T-helper 1 cell treated with Interleukin-12 subunit alpha and Interleukin-12 subunit beta and Interleukin-4 antibody, amounts not matched to agents 30 μg/mL and 1 μg/mL, for 36 hours (primary cell): ENCODE measurements around the gene UNC45B.
"Not testable (repeated sequence)": the region's sequence is repeated elsewhere in the genome, so short reads cannot be mapped to it uniquely, and the experiment has no call there.

Experiments used
- H3K27ac Mint-ChIP-seq: one replicate; pipeline ENCODE4 v1.8.0; 2021; ENCODE audit warnings: mild to moderate bottlenecking, mixed read lengths
- H3K27me3 Mint-ChIP-seq: one replicate; pipeline ENCODE4 v1.8.0; 2021; ENCODE audit warnings: low read depth, mixed read lengths
- H3K36me3 Mint-ChIP-seq: one replicate; pipeline ENCODE4 v1.8.0; 2021; ENCODE audit warnings: low read depth, mixed read lengths
- H3K4me1 Mint-ChIP-seq: one replicate; pipeline ENCODE4 v1.8.0; 2021; ENCODE audit warnings: low read depth, mixed read lengths
- H3K4me3 Mint-ChIP-seq: one replicate; pipeline ENCODE4 v1.8.0; 2021; ENCODE audit warnings: mild to moderate bottlenecking, moderate library complexity, mixed read lengths
- H3K9me3 Mint-ChIP-seq: one replicate; pipeline ENCODE4 v1.8.0; 2021; ENCODE audit warnings: mixed read lengths

Gene UNC45B

GRCh38 chr17:35130392-35130791, 17.2 kb upstream of the UNC45B start:
- Mint-ChIP-seq H3K4me1 (peaks cover 5% of the 10 kb centered on the region), H3K4me3 (no peak overlapping the region), H3K36me3 (peaks cover 18% of the 10 kb centered on the region), H3K27ac (no peak overlapping the region), H3K27me3 (no peaks in the 10 kb centered on the region), H3K9me3 (no peaks in the 10 kb centered on the region)

GRCh38 chr17:35132099-35132498, 15.5 kb upstream of the UNC45B start:
- Mint-ChIP-seq H3K27me3 (no peaks in the 10 kb centered on the region), H3K4me3 (no peak overlapping the region), H3K27ac (no peak overlapping the region), H3K9me3 (no peaks in the 10 kb centered on the region), H3K4me1 (peaks cover 5% of the 10 kb centered on the region), H3K36me3 (peaks cover 23% of the 10 kb centered on the region)

GRCh38 chr17:35132816-35133550, 14.6 kb upstream of the UNC45B start:
- no peak overlapping the region for H3K27ac Mint-ChIP-seq
- H3K4me3 Mint-ChIP-seq = no peak overlapping the region

GRCh38 chr17:35135322-35135721, 12.3 kb upstream of the UNC45B start:
- Mint-ChIP-seq H3K27me3 (no peaks in the 10 kb centered on the region), H3K4me1 (peaks cover 1% of the 10 kb centered on the region), H3K36me3 (peaks cover 28% of the 10 kb centered on the region), H3K27ac (no peak overlapping the region), H3K4me3 (no peak overlapping the region), H3K9me3 (no peaks in the 10 kb centered on the region)

More at GRCh38 chr17:35132816-35133550, 14.6 kb upstream of the UNC45B start:
- Mint-ChIP-seq H3K4me1 (peaks cover 5% of the 10 kb centered on the region), H3K36me3 (peaks cover 23% of the 10 kb centered on the region), H3K9me3 (no peaks in the 10 kb centered on the region), H3K27me3 (no peaks in the 10 kb centered on the region)

DNA sequence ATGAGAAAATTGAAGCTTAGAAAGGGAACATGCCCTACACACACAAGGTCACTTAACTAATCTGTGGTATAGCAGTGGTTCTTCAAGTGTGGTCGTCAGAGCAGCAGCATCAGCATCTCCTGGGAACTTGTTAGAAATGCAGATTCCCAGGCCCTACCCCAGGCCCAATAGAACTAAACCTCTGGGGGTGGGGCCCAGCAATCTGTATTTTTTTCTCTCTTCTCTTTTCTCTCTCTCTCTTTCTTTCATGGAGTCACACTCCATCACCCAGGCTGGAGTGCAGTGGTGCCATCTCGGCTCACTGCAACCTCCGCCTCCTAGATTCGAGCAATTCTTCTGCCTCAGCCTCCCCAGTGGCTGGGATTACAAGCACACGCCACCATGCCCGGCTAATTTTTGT, 9.4 kb upstream of the UNC45B start:
- no peaks in the 10 kb centered on the region for H3K27me3 Mint-ChIP-seq
- H3K36me3 Mint-ChIP-seq = peaks cover 23% of the 10 kb centered on the region
- no peak overlapping the region for H3K4me3 Mint-ChIP-seq
- peaks cover 9% of the 10 kb centered on the region for H3K4me1 Mint-ChIP-seq
- no peaks in the 10 kb centered on the region for H3K9me3 Mint-ChIP-seq
- no peak overlapping the region for H3K27ac Mint-ChIP-seq

GRCh38 chr17:35141681-35142466, 5.7 kb upstream of the UNC45B start, which contains the start of gene NLE1:
Gene NLE1, minus strand, starts transcription at chr17:35142303. Its CDS starts 28 bp downstream, at chr17:35142275.
- Mint-ChIP-seq H3K36me3 (peaks cover 7% of the 10 kb centered on the region), H3K27me3 (no peaks in the 10 kb centered on the region), H3K4me1 (peaks cover 9% of the 10 kb centered on the region), H3K27ac (peak within 1 kb of the TSS; percentile 57), H3K4me3 (peak within 1 kb of the TSS; percentile 81), H3K9me3 (no peaks in the 10 kb centered on the region)

GRCh38 chr17:35142467-35142796, 5.2 kb upstream of the UNC45B start:
- H3K27me3 Mint-ChIP-seq = no peaks in the 10 kb centered on the region
- no peaks in the 10 kb centered on the region for H3K9me3 Mint-ChIP-seq
- peaks cover 7% of the 10 kb centered on the region for H3K36me3 Mint-ChIP-seq
- H3K4me1 Mint-ChIP-seq = peaks cover 9% of the 10 kb centered on the region
- H3K27ac Mint-ChIP-seq = peak overlapping the region; percentile 57
- H3K4me3 Mint-ChIP-seq = peak overlapping the region; percentile 81

GRCh38 chr17:35144840-35145239, 2.8 kb upstream of the UNC45B start:
- Mint-ChIP-seq H3K4me3 (no peak overlapping the region), H3K36me3 (no peaks in the 10 kb centered on the region), H3K27ac (no peak overlapping the region)

DNA sequence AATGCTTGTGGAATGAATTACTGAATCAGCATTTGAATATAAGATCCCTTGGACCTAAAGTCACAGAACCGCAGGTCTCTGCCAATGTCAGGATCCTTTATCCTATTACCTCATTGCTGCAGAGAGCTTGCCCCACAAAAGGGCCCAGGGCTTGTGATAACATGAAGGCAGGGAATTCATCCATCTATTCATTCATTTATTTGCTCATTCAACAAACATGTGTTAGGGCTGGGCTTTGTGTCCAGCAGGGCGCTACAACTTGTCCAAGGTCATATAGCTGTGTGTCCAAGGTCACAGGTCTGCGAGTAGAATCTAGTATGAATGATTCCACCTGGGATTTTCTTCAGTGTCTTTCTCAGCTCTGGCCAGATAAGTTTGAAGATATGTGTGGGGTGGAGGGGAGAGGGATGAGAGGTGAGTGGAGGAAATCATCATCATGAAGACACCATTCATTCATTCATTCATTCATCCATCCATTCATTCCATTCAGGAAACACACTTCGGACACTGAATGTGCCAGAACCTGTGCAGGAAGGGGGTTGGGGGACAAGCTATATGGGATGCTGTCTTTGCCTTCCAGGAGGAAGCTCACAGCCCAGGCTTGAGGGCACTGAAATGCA, 1.3 kb upstream of the UNC45B start:
- no peaks in the 10 kb centered on the region for H3K36me3 Mint-ChIP-seq
- H3K9me3 Mint-ChIP-seq = no peaks in the 10 kb centered on the region
- peaks cover 3% of the 10 kb centered on the region for H3K27me3 Mint-ChIP-seq
- peaks cover 4% of the 10 kb centered on the region for H3K4me1 Mint-ChIP-seq
- H3K27ac Mint-ChIP-seq = no peak overlapping the region
- no peak overlapping the region for H3K4me3 Mint-ChIP-seq

More at GRCh38 chr17:35144840-35145239, 2.8 kb upstream of the UNC45B start:
- Mint-ChIP-seq H3K4me1 (peaks cover 9% of the 10 kb centered on the region), H3K9me3 (no peaks in the 10 kb centered on the region), H3K27me3 (peaks cover 3% of the 10 kb centered on the region)

DNA sequence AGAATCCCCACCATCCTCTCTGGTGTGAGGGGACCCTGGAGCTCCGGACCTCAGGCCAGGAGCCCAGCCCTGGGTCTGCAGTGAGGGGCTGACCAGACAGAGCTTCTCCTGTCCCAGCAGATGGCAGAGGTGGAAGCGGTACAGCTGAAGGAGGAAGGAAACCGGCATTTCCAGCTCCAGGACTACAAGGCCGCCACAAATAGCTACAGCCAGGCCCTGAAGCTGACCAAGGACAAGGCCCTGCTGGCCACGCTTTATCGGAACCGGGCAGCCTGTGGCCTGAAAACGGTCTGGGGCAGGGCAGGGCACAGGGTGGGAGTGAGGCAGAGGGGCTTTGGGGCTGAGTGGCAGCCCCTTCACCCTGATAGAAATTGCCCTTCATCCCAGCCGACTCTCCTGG, 527 bp downstream of the UNC45B start:
- H3K36me3 Mint-ChIP-seq = no peaks in the 10 kb centered on the region
- H3K27me3 Mint-ChIP-seq = peaks cover 14% of the 10 kb centered on the region
- H3K4me1 Mint-ChIP-seq = no peaks in the 10 kb centered on the region
- H3K9me3 Mint-ChIP-seq = no peaks in the 10 kb centered on the region
- H3K27ac Mint-ChIP-seq = no peak overlapping the region
- H3K4me3 Mint-ChIP-seq = no peak overlapping the region

DNA sequence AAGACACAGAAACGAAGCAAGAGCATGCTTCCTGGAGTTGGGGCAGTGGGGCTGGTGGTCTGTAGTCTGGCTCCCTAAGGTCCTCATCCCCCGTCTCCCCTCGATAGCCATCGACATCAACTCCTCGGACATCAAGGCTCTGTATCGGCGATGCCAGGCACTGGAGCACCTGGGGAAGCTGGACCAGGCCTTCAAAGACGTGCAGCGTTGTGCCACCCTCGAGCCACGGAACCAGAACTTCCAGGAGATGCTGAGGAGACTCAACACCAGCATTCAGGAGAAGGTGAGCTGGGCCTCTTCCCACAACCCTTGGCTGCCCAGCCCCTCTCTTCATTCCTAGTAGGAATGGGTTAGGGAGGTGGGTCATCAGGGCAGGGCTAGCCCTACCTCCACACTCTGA, 2.3 kb downstream of the UNC45B start:
- no peak overlapping the region for H3K27ac Mint-ChIP-seq
- H3K27me3 Mint-ChIP-seq = peaks cover 25% of the 10 kb centered on the region
- no peak overlapping the region for H3K4me3 Mint-ChIP-seq
- no peaks in the 10 kb centered on the region for H3K36me3 Mint-ChIP-seq
- H3K4me1 Mint-ChIP-seq = no peaks in the 10 kb centered on the region
- H3K9me3 Mint-ChIP-seq = no peaks in the 10 kb centered on the region

DNA sequence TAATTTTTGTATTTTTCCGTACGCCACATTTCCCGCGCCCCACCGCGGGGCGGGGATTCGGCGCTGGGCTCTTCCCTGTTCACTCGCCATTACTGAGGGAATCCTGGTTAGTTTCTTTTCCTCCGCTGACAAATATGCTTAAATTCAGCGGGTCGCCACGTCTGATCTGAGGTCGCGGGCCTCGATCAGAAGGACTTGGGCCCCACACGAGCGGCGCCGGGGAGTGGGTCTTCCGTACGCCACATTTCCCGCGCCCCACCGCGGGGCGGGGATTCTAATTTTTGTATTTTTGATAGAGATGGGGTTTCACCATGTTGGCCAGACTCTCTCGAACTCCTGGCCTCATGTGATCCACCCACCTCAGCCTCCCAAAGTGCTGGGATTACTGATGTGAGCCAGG, 3.5 kb downstream of the UNC45B start:
- not testable (repeated sequence) for H3K9me3 Mint-ChIP-seq, H3K27ac Mint-ChIP-seq, H3K4me1 Mint-ChIP-seq, H3K36me3 Mint-ChIP-seq, H3K4me3 Mint-ChIP-seq
- H3K27me3 Mint-ChIP-seq = peaks cover 25% of the 10 kb centered on the region

GRCh38 chr17:35152421-35153140, 5.0 kb downstream of the UNC45B start:
- no peak overlapping the region for H3K4me3 Mint-ChIP-seq
- H3K4me1 Mint-ChIP-seq = no peaks in the 10 kb centered on the region
- H3K27me3 Mint-ChIP-seq = peaks cover 25% of the 10 kb centered on the region
- no peaks in the 10 kb centered on the region for H3K36me3 Mint-ChIP-seq
- H3K27ac Mint-ChIP-seq = no peak overlapping the region
- H3K9me3 Mint-ChIP-seq = no peaks in the 10 kb centered on the region
